Panc1 (cell line): Measurements from ENCODE around the gene CDRT15L2. TPM values are rescaled to one million over a fixed set of nuclear protein-coding genes. Genes with fewer than 3 reads are reported as not detected.

ENCODE experiments used
- ATAC-seq: fragments of 200-7000 bp; cut with Tn5 transposase; 2 replicates; pipeline ENCODE4 v1.9.1; 2020; ENCODE audit warnings: mild to moderate bottlenecking, moderate library complexity
- BruUV-seq: library from RNA; stranded (reverse); fragments of 400-500 nt; replicated peaks from 2 replicates; lab custom pipeline; 2021; lab: Mats Ljungman, UMichigan
- CTCF ChIA-PET: fragments of 300-600 bp; sonication (Branson Sonifier 250); formaldehyde crosslinking; loops from one replicate; lab custom pipeline; 2022; ENCODE audit warnings: antibody characterized with exemption; lab: Charles Lee
- POLR2A ChIA-PET: fragments of 300-600 bp; sonication (Branson Sonifier 250); formaldehyde crosslinking; loops from one replicate; lab custom pipeline; 2022; ENCODE audit warnings: antibody characterized with exemption; lab: Charles Lee
- DNase-seq: peaks from one replicate; pipeline ENCODE4 v3.0.0-alpha.2; 2010; ENCODE audit warnings: low read depth, low spot score
- H3K27ac ChIP-seq: 2 replicates; pipeline ENCODE4 v1.5.1; 2011; ENCODE audit warnings: mild to moderate bottlenecking, low read length, inconsistent platforms
- H3K27me3 ChIP-seq: fragments of 200-500 bp; sonication (Bioruptor generic); 2 replicates; pipeline ENCODE4 v1.6.0; 2014; ENCODE audit warnings: low read length, inconsistent platforms; ENCODE audit not compliant: control insufficient read depth, insufficient read depth
- H3K36me3 ChIP-seq: fragments of 200-500 bp; sonication (Bioruptor generic); 2 replicates; pipeline ENCODE4 v1.5.1; 2014; ENCODE audit warnings: inconsistent platforms, mild to moderate bottlenecking, low read length, moderate library complexity; ENCODE audit not compliant: control insufficient read depth, insufficient read depth
- H3K4me1 ChIP-seq: 2 replicates; pipeline ENCODE4 v1.5.1; 2011; ENCODE audit warnings: inconsistent platforms, mild to moderate bottlenecking, low read length, moderate library complexity; ENCODE audit not compliant: control insufficient read depth, insufficient read depth
- H3K4me3 ChIP-seq, 2 experiments: 2 replicates each; pipeline ENCODE4 v1.5.1; 2011 to 2012; ENCODE audit warnings: low read depth in 2 of 2, low read length in 2 of 2, mild to moderate bottlenecking in 2 of 2, inconsistent platforms in 1 of 2, moderate library complexity in 1 of 2
- H3K9me3 ChIP-seq: fragments of 200-500 bp; sonication (Bioruptor generic); 2 replicates; pipeline ENCODE4 v1.5.1; 2014; ENCODE audit warnings: low read depth, mild to moderate bottlenecking, inconsistent platforms, low read length, moderate library complexity; ENCODE audit not compliant: control insufficient read depth, insufficient read depth
- CTCF ChIP-seq: fragments of 450-650 bp; IDR thresholded peaks from 2 replicates; pipeline ENCODE4 v1.5.1; 2017; ENCODE audit warnings: mild to moderate bottlenecking
- POLR2AphosphoS5 ChIP-seq: IDR thresholded peaks from 2 replicates; pipeline ENCODE4 v1.6.1; 2012; ENCODE audit warnings: mild to moderate bottlenecking, low read depth, low read length, moderate library complexity
- REST ChIP-seq, 2 experiments: IDR thresholded peaks; 2 replicates each; pipeline ENCODE4 v1.6.1; 2011 to 2012; ENCODE audit warnings: low read depth in 2 of 2, control low read depth in 1 of 2, low read length in 1 of 2, mild to moderate bottlenecking in 1 of 2, moderate library complexity in 1 of 2; ENCODE audit not compliant: insufficient read depth in 1 of 2
- SIN3A ChIP-seq: IDR thresholded peaks from 2 replicates; pipeline ENCODE4 v1.6.1; 2012; ENCODE audit warnings: low read depth, mild to moderate bottlenecking, low read length, moderate library complexity, borderline replicate concordance; ENCODE audit not compliant: insufficient read depth
- TCF7L2 ChIP-seq: IDR thresholded peaks from 2 replicates; pipeline ENCODE4 v1.6.1; 2011; ENCODE audit warnings: mild to moderate bottlenecking, low read depth, low read length, inconsistent platforms
- in situ Hi-C: cut with HindIII; loops from 2 replicates; pipeline ENCODE4 v1.10.0; 2016; ENCODE audit warnings: low sequenced_read_pairs, low pct_unique_long_range_greater_than_20kb
- intact Hi-C: fragments of 100-400 bp; cut with micrococcal nuclease; formaldehyde crosslinking; loops from one replicate; pipeline ENCODE4 v1.10.0; 2022; ENCODE audit not compliant: unreplicated experiment
- total RNA-seq: library from RNA; stranded (reverse); gene quantifications from one replicate; pipeline ENCODE4 v1.2.1, GENCODE V29; 2021; ENCODE audit not compliant: unreplicated experiment

CDRT15L2 gene
- total RNA-seq, 1 experiment from 2014 or later: not detected

GRCh38 chr17:20611309-20611708 is 31.8 kb downstream of the CDRT15L2 start:
- CTCF ChIA-PET: no interaction called here
- DNase-seq: no peak
- no peaks in the 10 kb centered on the region for H3K36me3 ChIP-seq
- no peak overlapping the region for H3K27ac ChIP-seq
- POLR2A ChIA-PET: no interaction called here
- ATAC-seq: no peak
- no peak overlapping the region for H3K4me3 ChIP-seq
- in situ Hi-C loops (no loop called here), intact Hi-C loops (no loop called here)
- no peaks in the 10 kb centered on the region for H3K9me3 ChIP-seq
- H3K27me3 ChIP-seq: no peaks in the 10 kb centered on the region; the same call in 1 of the 2 replicates
- H3K4me1 ChIP-seq: no peaks in the 10 kb centered on the region
- no peak for TF ChIP-seq POLR2AphosphoS5
- no TSS peak for BruUV-seq

GRCh38 chr17:20612635-20613034 is 33.1 kb downstream of the CDRT15L2 start:
- BruUV-seq: no TSS peak
- DNase-seq (no peak), ATAC-seq (no peak)
- CTCF ChIA-PET: no interaction called here
- in situ Hi-C loops (no loop called here), intact Hi-C loops (no loop called here)
- Histone ChIP-seq H3K27ac (no peak overlapping the region), H3K4me1 (no peaks in the 10 kb centered on the region), H3K4me3 (no peak overlapping the region), H3K27me3 (no peaks in the 10 kb centered on the region; the same call in 1 of the 2 replicates), H3K36me3 (no peaks in the 10 kb centered on the region), H3K9me3 (no peaks in the 10 kb centered on the region)
- POLR2A ChIA-PET: no interaction called here
- TF ChIP-seq POLR2AphosphoS5 (no peak), TCF7L2 (no peak), REST (IDR thresholded peaks at IDR 0.05; ENCODE audit: insufficient read depth in 1 of 2, low read depth in 2 of 2, low read length in 1 of 2) (no peak), SIN3A (no peak), CTCF (no peak)

GRCh38 chr17:20613248-20613647 is 33.7 kb downstream of the CDRT15L2 start:
- no peak for DNase-seq
- Histone ChIP-seq H3K27ac (no peak overlapping the region), H3K27me3 (no peaks in the 10 kb centered on the region; the same call in 1 of the 2 replicates), H3K4me1 (no peaks in the 10 kb centered on the region), H3K9me3 (no peaks in the 10 kb centered on the region), H3K36me3 (no peaks in the 10 kb centered on the region), H3K4me3 (no peak overlapping the region)
- CTCF ChIA-PET: no interaction called here
- no peak for ATAC-seq
- in situ Hi-C loops: no loop called here
- intact Hi-C loops: no loop called here
- no TSS peak for BruUV-seq
- no peak for TF ChIP-seq SIN3A
- TF ChIP-seq REST (IDR thresholded peaks at IDR 0.05; ENCODE audit: insufficient read depth in 1 of 2, low read depth in 2 of 2, low read length in 1 of 2): no peak
- no peak for TF ChIP-seq POLR2AphosphoS5
- no peak for TF ChIP-seq CTCF
- no peak for TF ChIP-seq TCF7L2
- POLR2A ChIA-PET: no interaction called here
